ENCODE measurements around the gene PAX7. TPM values are rescaled to one million over a fixed set of nuclear protein-coding genes. Genes with fewer than 3 reads are reported as not detected.

The PAX7 gene
- total and polyA plus RNA-seq, 2 donors (not counting 3 experiments of a cell fraction or from before 2014, with no cell fraction given): not detected

- H3K9ac ChIP-seq (replicated peaks; ENCODE audit: extremely low read depth, insufficient read depth, low read length): no peak overlapping the region
- TF ChIP-seq GATA2 (IDR thresholded peaks at IDR 0.05; ENCODE audit: insufficient read depth, insufficient read length, low read depth, low read length) (no peak), JUN (IDR thresholded peaks at IDR 0.05; ENCODE audit: borderline replicate concordance, insufficient read depth, insufficient read length, low read depth) (no peak), POLR2A (IDR thresholded peaks at IDR 0.05; ENCODE audit: low read depth, low read length) (no peak), EZH2 (IDR thresholded peaks at IDR 0.05; ENCODE audit: borderline replicate concordance, low read depth, low read length, severe bottlenecking) (no peak), FOS (IDR thresholded peaks at IDR 0.05; ENCODE audit: borderline replicate concordance, insufficient read depth, low read length) (no peak), MAX (IDR thresholded peaks at IDR 0.05; ENCODE audit: insufficient read depth, insufficient read length) (no peak), POLR2AphosphoS5 (IDR thresholded peaks at IDR 0.05; ENCODE audit: insufficient read depth, low read depth, low read length) (no peak), CTCF (IDR thresholded peaks at IDR 0.05; ENCODE audit: extremely low read depth in 1 of 2, insufficient read depth in 1 of 2, low read depth in 1 of 2, low read length in 2 of 2) (no peak), MYC (IDR thresholded peaks at IDR 0.05; ENCODE audit: low read depth, low read length) (no peak)
- intact Hi-C loops (cut with micrococcal nuclease): no loop called here
- H3K4me1 ChIP-seq (ENCODE audit: control insufficient read depth, extremely low read depth, insufficient read depth, low read length): no peaks in the 10 kb centered on the region
- H3K9me3 ChIP-seq (replicated peaks; ENCODE audit: control insufficient read depth, insufficient read depth, low read length): no peaks in the 10 kb centered on the region
- no peaks in the 10 kb centered on the region for H3K79me2 ChIP-seq (ENCODE audit: control insufficient read depth, insufficient read depth, low read length)
- H4K20me1 ChIP-seq (replicated peaks; ENCODE audit: control insufficient read depth, extremely low read depth, insufficient read depth, low read length): no peaks in the 10 kb centered on the region
- POLR2A ChIA-PET: no interaction called here
- no TSS peak for BruUV-seq (replicated peaks)
- FAIRE-seq (no peak), DNase-seq (ENCODE audit: low read depth, low spot score) (no peak)
- CTCF ChIA-PET: no interaction called here
- no peak overlapping the region for H3K4me3 ChIP-seq (replicated peaks in 1 of 3; ENCODE audit: insufficient read depth in 1 of 3, low read depth in 1 of 3, low read length in 3 of 3)
- no peaks in the 10 kb centered on the region for H3K27me3 ChIP-seq (ENCODE audit: control insufficient read depth in 2 of 2, insufficient read depth in 2 of 2, low read length in 2 of 2)
- dilution Hi-C loops (cut with MboI; ENCODE audit: extremely low pct_ligation_motif_present, low sequenced_read_pairs): no loop called here
- no peak overlapping the region for H3K4me2 ChIP-seq (ENCODE audit: insufficient read depth, low read length)
- H2AFZ ChIP-seq (ENCODE audit: low read depth, low read length): no peak overlapping the region
- H3K9me1 ChIP-seq (replicated peaks; ENCODE audit: control insufficient read depth, extremely low read depth, insufficient read depth, low read length): no peaks in the 10 kb centered on the region
- no peak overlapping the region for H3K27ac ChIP-seq (ENCODE audit: insufficient read depth, low read depth, low read length)
- H3K36me3 ChIP-seq (ENCODE audit: control insufficient read depth in 2 of 2, extremely low read depth in 1 of 2, insufficient read depth in 2 of 2, low read length in 2 of 2): no peaks in the 10 kb centered on the region
Observed at GRCh38 chr1:18793164-18793563, 162.5 kb downstream of the PAX7 start.
